HG02763 (cell line): ENCODE measurements around the gene SLIT3.

Experiments
- ATAC-seq: cut with Tn5 transposase; IDR thresholded peaks from one replicate; pipeline ENCODE4 v1.9.1; 2021; ENCODE audit warnings: mild to moderate bottlenecking, moderate library complexity; ENCODE audit not compliant: unreplicated experiment

Gene SLIT3

DNA sequence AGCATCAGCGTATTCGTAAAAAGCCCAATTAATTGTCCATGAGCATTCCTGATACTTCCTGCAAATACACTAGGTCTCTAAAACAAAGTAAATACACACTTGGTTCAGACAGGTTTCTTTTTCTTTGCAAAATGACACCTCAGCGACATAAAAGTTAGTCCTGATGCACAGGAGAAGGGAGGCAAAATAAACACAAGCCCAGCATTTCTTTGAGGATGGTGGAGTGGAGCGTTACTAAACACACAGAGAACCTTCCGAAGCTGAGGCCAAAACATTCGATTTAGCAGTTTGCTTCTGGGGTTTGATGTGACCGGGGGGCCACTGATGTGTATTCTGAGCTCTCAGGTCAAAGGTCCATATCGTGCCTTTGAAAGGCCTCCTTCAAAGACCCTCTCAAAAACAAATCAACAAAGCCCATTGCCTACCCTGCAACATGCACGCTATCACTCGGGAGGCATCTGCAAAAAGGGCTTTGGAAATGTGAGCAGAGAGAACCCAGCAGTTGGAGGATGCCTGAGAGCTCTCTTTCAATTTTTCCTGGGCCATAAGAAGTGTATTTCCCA, 453.3 kb downstream of the SLIT3 start:
- no peak for ATAC-seq

DNA sequence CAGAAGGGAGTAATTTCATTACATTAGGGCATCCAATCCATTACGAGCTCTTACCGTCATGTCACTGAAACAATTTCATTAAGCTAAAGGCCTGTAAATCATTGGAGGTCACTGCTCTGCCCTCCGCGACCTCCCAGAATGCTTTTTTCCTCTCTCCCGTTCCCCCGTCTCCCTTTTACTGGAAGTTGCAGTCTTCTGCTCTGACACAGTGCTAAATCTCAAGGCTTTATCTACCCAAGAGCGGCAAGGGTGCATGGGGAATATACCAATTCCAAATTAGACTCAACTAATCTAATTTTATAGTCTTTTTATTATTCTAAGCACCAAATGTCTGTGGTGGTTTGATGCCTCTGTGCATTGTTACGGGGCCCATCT, 456.0 kb downstream of the SLIT3 start:
- no peak for ATAC-seq

DNA sequence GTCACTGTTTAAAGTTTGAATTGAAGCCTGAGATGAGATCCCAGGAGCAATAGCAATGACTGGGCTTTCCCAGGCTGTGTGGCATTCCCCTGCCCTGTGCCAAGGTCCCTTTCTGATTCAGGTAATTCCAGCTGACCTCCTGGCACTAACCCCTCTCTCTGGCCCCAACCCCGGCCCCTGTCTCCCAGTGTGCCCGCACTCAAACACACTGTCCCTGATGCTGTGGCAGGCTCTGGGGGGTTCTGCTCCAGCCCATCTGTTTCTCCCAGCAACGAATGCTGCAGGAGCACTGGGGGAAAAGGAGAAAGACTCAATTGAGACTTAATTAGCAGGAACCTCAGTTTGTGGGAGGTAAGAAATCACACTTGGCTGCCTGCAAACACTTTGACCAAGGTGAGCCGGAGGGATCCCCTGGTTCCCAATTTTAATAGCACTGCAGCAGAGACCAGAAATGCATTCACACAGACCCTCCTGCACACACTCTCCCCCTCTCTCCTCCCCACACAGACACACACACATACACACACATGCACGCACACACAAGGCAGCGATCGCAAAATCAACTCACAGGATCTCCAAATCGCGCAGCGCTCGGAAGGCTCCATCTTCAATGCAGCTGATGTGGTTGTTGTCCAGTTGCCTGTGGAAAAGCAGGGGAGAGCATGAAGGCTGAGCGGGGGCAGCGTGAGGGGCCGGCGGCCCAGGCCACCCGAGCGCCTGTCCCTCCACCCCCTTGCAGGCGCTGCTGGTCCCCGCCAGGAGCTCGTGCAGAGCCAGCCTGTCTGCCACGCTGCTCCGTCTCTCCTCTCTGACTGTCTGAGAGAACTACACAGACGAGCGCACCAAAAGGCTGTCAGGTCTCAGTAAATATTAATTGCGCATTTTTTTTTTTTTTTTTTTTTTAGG, 456.7 kb downstream of the SLIT3 start:
- no peak for ATAC-seq

DNA sequence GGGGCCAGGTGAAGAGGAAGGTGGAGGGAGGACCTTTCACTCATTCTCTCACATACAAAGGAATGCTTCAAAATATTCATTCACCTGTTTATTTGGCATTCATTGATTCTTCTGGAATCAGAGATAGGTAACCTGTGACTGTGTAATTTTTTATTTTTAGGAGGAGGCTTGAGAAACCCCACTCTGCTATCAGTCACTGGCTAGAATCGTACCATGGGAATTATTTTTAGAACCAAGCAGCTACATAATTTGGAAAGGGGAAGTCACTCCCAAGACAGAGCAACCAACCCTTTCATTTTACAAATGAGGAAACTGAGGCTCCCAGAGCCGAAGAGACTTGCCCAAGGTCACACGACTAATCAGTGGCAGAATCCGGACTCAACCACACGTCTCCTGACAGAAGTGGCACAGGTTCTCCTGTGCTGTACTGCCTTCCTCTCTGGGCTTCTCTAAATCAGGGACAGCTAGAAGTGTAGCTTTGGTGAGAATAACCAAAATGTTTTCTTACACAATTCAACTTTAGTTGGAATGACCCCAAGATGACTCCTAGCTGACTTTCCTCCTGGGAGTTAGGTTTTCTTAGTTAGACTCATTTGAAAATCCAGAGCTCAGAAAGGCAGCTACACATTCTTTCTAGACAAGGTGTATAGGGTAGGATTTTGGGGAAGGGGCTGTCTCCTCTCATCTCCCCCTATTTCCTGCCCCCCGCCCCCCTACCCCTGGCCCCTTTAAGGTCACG, 457.5 kb downstream of the SLIT3 start:
- ATAC-seq = no peak

DNA sequence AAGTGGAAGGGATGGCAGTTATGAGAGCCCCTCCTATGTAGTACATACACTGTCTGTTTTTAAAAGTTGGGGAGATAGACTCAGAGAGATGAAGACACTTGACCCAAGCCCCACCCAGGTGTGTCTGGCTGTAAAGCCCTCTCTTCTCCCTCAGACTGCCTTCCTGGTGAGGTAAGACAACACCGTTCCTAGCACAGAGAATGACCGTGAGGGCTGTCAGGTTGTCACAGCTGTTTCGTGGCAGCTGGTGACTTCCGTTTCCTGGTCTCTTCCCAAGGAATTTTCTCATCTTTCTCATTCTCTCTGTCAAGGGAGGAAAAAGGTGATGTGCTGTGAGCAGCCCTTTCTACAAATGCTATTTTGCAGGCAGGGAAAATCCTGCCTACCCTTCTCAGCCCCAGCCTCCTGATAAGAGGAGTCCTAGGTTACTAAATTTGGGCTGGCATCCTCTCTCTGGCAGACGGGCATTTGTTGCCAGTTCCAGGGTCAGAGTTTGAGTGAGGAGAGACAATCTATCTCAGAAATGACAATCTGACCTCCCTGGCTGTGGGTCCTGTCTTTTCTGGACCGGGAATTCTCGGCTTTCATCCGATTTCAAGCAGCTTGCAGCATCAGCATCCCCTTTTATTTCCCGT, 458.3 kb downstream of the SLIT3 start:
- no peak for ATAC-seq

DNA sequence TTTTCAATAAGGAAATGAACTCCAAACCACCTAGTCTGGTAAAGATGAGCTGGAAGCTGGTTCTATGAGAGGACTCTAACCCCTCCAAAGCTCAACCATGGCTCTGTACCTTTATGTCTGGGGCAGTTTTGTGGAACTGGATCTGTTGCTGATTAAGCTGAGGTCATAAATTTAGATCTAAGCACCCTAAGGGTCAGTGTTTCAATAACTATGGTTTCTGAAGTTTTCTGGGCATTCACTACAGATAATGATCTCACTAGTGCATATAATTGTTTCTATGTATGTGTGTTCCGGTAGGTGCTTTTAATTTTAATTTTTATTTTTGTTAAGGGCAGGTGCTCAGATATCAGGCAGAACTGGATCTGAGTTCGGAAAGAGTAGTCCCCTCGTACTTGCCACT, 463.1 kb downstream of the SLIT3 start:
- no peak for ATAC-seq

DNA sequence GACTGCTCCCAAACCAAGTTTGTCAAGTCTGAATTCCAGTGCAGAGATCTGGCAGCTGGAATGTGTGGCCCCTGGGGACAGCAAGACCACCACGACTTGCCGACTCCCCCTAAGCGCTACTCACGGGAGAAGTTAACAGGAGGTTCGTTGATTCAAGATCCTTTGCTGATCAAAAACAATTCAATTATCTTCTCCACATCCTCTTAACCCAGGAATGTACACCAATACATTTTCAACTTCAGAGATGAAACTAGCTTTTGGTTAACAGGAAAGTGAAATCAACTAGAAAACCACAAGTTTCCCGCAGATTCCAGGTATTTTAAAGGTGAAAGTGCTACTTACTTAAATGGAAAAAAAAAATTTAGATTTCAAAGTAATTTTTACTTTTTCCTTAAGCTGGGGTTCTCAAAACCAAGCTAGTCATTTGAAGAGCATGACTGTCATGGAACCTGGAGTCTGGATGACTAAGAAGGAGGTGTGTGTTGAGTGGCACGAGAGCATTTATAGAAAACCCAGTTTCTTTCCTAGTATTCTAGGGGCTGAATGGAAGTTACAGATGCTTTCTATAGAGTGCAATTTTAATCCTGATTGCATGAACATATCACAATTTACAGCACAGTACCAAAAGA, 464.2 kb downstream of the SLIT3 start:
- no peak for ATAC-seq

DNA sequence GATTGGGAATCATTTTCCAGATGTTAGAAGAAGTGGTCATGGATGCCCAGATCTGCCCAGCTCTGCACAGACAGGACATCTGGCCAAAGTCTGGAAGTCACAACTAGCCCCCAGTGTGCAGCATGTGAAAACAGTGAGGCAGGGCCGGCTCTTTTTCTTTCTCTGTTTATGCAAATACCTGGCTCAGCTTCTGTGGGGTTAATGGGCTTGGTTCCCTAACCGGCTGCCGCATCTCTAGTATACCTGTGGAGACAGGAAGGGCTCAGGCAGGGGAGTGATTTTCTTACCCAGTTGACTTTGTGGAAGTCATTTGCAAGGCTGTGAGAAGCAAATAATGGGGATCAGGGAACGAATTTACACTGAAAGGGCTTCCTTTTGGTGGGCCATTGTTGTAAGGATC, 467.0 kb downstream of the SLIT3 start:
- no peak for ATAC-seq

DNA sequence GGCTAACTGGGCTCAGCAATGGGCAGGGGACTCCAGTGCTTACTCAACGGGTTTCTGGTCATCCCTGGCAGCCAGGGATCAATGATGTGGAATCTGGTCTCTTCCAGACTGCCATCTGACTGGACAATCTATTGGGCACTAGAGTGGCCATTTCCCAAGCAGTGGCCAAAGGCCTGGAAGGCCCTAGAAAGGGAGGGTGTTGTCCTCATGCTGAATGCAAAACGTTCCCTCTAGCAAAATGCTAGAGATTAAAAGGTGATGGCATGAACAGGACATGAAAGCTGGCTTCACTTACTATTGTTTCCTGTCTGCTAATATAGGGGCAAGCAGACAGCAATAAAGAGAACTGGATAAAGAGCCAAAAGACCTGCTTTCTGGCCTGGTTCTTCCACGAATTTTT, 467.6 kb downstream of the SLIT3 start:
- ATAC-seq = no peak

DNA sequence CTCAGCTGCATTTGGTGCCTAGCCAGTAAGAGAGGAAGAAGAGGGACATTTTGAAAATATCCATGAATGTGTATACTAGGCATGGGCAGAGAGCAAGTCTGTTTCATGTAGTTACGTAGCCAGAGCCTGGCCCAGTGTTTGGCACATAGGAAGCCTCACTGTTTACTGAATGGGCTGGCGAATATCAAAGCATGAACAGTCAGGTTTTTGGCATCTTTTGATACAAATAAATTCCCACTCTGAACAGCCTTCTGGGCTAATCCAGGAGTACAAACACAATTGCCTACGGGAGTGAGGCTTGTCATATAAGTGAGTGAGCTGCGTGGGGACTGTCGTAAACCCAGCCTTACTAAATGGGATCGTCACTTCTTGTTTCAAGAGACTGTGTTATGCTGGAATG, 468.6 kb downstream of the SLIT3 start:
- ATAC-seq = no peak

DNA sequence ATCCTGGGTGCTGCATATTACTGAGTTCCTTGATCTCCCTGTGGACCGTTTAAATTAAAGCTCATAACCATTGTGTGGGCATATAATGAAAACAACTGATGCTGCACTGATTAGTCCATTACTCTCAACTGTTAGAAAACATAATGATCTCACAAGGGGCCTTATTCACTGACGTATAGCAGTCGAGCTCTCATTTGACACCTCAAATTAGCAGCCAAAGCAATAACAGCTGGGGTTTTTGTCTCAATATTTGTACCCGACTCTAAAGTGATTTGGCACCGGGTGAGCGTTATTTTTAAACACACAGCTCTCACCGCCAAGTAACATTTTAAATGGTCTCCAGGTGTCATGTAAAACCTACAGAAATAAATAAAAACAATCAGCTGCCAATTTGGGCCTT, 469.6 kb downstream of the SLIT3 start:
- ATAC-seq = no peak

DNA sequence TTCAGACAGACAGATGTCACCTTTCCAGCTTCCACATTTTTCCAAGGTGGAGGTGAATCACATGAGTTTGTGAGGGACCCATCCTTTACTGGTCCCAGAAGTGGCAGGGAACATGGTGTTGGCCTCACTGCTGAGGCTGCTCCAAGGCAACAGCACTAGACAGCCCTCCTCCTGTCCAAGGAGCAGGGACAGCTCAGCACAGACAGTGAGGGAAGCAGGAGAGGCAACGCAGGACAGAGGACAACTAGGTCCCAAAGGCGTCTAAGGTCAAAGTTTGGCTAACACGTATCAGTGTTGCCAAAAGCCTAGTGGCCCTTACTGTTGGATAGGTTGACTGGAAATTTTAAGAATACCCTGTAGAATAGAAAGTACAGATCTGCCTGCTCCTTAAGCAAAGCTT, 470.1 kb downstream of the SLIT3 start:
- ATAC-seq = no peak

DNA sequence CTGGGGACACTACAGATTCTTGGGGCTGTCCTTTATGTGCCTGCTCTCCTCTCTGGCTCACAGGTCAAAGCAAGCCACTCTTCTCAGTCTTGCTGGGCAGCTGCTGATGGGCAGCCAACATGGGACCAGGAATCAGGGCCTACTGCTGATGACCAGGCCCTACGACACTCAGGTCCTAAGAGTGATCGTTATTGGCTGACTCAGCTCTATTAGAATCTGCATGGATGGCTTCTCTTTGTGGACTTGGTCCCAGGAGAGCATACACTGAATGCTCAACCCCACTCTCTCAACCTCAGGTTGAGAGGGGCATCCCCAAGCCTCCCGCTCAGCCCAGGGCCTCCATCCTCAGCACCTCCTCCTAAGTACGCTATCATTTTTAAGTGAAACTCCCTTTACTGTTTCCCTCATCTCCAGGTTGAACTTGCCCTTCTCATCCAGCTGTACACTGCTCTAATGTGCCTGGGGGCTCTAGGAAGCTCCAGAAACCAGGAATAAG, 471.0 kb downstream of the SLIT3 start:
- ATAC-seq = no peak

DNA sequence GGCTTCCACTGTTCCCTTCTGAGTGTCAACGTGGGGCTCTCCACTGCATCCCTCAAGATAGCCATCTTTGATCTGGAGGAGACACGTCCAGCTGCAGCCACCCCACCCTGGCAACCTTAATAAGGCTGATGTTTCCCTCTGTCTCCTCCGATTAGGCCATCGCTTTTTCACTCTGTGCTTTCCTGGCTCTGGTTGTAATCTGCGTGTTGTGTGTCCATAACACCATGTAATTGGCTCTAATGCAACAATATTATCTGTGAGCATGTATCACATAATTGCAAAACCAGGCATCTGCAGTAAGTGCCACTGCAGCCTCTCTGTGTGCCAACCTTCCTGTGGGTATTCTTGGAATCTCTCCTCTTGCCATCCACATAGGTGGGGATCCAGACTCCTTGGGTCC, 471.9 kb downstream of the SLIT3 start:
- no peak for ATAC-seq

DNA sequence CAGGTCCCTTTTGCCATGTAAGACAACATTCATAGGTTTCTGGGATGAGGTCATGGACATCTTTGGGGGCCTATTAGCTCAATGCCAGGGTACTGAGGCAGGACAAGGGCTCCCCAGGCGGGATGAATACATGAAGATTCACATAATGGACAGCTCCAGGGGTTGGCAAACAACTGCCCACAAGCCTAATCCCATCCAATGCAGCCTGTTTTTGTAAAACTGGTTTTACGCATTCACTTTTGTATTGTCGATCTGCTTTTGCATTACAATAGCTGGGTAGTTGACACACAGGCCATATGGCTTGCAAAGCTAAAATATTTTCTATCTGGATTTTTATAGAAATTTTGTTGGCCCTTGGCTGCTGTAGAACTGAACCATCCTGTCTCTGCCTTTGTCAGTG, 473.3 kb downstream of the SLIT3 start:
- no peak for ATAC-seq

DNA sequence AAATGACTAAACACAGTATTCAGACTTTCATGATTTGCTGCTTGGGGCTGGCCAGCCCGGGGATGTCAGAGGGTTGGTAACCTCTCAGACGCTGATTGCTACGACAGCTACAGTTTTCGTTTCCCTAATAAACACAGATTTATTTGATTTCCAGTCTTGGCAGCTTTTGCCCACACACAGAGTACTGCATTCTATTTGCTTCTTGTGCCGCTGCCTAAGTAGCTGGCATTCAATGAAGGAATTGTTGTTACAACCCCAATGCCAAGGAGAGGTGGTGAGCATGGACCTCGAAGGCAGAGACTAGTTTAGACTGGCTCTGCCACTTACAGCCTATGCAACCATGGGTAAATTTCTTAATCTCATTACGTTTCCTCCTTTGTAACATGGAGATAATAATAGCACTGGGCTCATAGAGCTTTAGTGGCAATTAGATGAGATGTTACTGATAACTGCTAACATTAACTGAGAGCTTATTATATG, 474.7 kb downstream of the SLIT3 start:
- no peak for ATAC-seq

DNA sequence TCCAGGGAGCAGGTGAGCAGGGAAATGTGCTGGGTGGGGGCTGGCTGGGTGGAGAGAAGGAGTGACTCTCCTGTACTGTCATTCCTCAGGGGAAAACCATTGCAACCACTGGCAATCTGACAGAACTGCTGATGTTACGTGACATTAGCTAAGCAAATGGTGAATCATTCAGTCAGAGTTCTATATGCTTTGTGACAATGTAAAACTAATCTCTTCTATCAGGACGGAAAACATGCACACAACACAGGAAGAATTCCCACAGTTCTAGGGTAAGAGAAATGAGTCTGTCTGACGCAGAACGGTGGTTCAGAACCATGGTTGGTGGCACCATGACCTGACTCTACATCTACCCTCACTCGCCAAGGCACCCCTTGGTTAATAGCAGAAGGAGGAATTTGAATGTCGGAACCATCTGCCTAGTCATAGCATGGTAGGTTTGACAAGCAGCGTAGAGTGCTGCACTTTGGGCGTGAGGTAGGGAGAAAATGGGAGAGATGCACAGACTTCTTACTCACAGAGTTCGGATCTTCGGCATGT, 478.1 kb downstream of the SLIT3 start:
- no peak for ATAC-seq

DNA sequence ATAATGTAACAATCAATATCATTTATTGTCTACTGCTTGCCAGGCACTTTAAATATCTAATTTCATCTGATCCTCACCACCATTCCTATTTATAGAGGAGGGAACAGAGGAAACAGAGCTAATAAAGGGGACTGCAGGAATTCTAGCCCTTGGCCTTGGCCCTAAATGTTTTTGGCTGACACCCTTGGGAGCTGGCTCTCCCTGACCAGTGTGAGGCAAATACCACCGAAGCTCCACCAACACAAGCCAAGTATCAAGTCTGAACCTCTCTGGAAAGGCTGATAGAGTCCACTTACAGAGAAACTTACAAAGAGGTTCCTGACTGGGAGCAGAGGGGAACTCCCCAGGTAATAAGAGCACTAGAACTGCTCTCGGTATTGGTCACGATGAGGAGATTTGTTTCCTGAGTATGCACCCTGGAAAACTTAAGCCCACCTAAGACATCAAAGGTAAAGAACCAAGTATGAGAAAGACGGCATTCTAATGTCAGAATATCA, 478.6 kb downstream of the SLIT3 start:
- no peak for ATAC-seq

DNA sequence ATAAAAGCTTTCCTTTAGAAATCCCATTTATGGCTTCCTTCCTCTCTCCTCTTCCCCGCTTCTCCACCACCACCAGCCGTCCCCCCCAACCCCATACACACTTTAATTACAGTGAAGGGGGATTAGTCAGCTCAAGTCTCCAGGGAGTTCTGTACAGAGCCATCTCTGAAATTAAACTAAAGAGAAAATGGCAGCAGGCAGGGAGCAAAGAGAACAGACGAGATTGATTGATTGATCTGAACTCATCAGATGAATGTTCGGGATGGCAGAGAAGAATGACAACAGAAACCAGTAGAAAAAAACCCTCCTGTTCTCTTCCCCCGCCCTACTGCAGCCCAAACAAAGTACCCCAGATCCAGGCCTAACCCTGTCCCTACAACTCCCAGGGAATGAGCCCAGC, 480.1 kb downstream of the SLIT3 start:
- no peak for ATAC-seq

DNA sequence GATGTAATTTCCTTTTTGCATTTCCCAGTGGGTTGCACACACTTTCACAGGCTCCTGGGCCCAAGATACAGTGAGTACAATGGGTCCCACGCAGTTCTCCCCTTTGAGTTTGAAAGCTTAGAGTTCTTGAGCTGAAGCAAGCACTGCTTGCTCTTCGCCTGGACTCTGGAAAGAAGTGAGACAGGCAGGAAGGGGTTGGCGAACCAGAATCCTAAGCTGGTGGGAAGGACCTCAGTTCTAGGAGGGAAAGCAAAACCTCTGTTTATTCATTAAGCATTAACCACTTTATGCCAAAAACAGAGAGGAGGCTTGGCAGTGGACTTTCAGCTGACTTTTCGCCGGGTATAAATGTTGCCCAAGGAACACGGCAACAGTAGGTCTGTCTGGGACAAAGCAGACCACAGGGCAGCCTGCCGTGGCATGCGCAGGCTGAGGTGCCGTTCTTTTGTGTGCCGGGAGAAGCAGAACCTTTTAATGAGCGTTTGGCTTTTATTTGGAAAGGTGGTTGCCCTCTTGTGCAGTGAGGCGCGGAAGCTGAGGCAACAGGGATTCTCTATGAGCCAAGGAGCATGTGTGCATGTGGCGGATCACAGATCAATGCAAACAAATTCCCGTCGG, 481.8 kb downstream of the SLIT3 start:
- no peak for ATAC-seq
